ENCODE results near the gene FERD3L.

GRCh38 chr7:19133886-19134285 lies 11.3 kb downstream of the FERD3L start:
- no peak for TF ChIP-seq CTCF (IDR thresholded peaks at IDR 0.05)
- no peak for TF ChIP-seq POLR2A (IDR thresholded peaks at IDR 0.05)

All from heart left ventricle (tissue), 13 donors.